Small intestine (tissue), 7 donors: ENCODE measurements around the gene CABP1. TPM values are rescaled to one million over a fixed set of nuclear protein-coding genes. Genes with fewer than 3 reads are reported as not detected.
"Not testable (repeated sequence)": the region's sequence is repeated elsewhere in the genome, so short reads cannot be mapped to it uniquely, and the experiment has no call there.

Experiments used
- DNase-seq, 2 donors: peaks; one replicate each; pipeline versions ENCODE4 v3.0.0 to v3.0.0-alpha.2; 2013
- FAIRE-seq: peaks from 2 replicates; lab custom pipeline; 2012; peaks lifted over from hg19 to GRCh38; lab: Jason Lieb, UNC
- H3K27ac ChIP-seq, 3 donors: one replicate each; pipeline ENCODE4 v1.5.1; 2013; ENCODE audit warnings: low read length in 2 of 3, mild to moderate bottlenecking in 2 of 3, control low read depth in 1 of 3, inconsistent platforms in 1 of 3, low read depth in 1 of 3, moderate library complexity in 1 of 3
- H3K27me3 ChIP-seq, 3 donors: one replicate each; pipeline ENCODE4 v1.6.1; 2013; ENCODE audit warnings: low read length in 3 of 3, inconsistent platforms in 1 of 3; ENCODE audit not compliant: control insufficient read depth in 3 of 3, insufficient read depth in 3 of 3
- H3K36me3 ChIP-seq, 3 donors: one replicate each; pipeline ENCODE4 v1.6.1; 2013; ENCODE audit warnings: low read length in 3 of 3, inconsistent platforms in 1 of 3, low read depth in 1 of 3, mild to moderate bottlenecking in 1 of 3, moderate library complexity in 1 of 3; ENCODE audit not compliant: control insufficient read depth in 3 of 3, insufficient read depth in 2 of 3
- H3K4me1 ChIP-seq, 3 donors: one replicate each; pipeline ENCODE4 v1.6.1; 2013; ENCODE audit warnings: low read length in 2 of 3, inconsistent platforms in 1 of 3, low read depth in 1 of 3, mild to moderate bottlenecking in 1 of 3, moderate library complexity in 1 of 3; ENCODE audit not compliant: control insufficient read depth in 3 of 3, insufficient read depth in 2 of 3
- H3K4me3 ChIP-seq, 3 donors: one replicate each; pipeline ENCODE4 v1.5.1; 2013; ENCODE audit warnings: low read length in 3 of 3, control low read depth in 1 of 3, inconsistent platforms in 1 of 3, low read depth in 1 of 3, mild to moderate bottlenecking in 1 of 3, moderate library complexity in 1 of 3
- H3K9me3 ChIP-seq, 2 donors: one replicate each; pipeline ENCODE4 v1.6.1; 2013; ENCODE audit warnings: low read depth in 1 of 2, low read length in 1 of 2; ENCODE audit not compliant: control insufficient read depth in 2 of 2, insufficient read depth in 1 of 2
- WGBS, 3 donors: extraction: QIAGEN DNeasy Blood & Tissue Kit; methylation state at CpG; one replicate each; pipeline ENCODE4 v1.1.7; 2013; 5-methylcytosine and 5-hydroxymethylcytosine counted together
- polyA plus RNA-seq, 4 donors: library from polyadenylated mRNA; stranded (reverse) in 3 of 4; unstranded in 1 of 4; fragments of 200-250 nt in 3 of 4; fragments of 120-200 nt in 1 of 4; gene quantifications; one replicate each; pipeline versions ENCODE4 v1.2.1 to v1.2.3, GENCODE V29; 2013
- donor health status: healthy with polysubstance abuse.
- donor health status: control.
- donor health status: control.
- donor health status: Bipolar disorder and iron deficiency.
- donor health status: healthy.

Gene CABP1
- polyA plus RNA-seq, 4 donors, result 0.67 to 1.5 (median 0.74) TPM; not detected in 1

DNA sequence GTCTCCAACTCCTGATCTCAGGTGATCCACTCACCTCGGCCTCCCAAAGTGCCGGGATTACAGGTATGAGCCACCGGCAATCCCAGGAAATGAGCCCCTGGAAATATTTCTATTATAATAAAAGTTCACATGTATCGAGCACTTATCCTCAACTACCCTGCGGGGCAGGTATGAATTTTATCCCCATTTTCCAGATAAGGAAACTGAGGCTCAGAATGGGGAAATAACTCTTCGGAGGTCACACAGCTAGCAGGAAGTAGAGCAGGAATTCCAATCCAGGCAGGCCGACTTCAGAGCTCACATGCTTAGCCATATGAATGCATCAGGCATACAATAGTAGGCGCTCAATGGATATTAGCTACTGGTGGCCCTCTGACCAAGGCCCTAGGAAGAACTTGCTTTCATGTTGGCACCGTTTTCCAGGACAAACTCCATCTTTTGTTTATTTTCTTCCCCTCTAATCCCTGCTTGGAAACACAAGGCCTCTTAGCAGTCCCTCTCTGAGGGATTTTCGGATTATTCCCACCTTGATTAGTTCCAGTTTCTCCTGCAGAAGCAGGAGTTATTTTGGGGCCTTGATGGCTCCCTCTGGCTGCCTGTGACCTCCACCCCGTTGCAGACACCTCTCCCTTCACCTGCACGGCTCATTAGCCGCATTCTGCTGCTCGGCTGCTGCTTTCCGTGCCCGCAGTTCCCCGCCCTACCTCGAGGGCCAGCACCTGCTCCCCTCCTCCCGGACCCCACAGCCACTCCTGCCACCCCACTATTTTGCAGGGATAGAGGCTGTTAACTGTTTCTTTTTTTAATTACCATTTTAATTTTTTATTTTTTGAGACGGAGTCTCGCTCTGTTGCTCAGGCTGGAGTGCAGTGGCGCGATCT lies 40.5 kb upstream of the CABP1 start:
- Histone ChIP-seq H3K27ac (no peak overlapping the region), H3K9me3 (no peaks in the 10 kb centered on the region), H3K4me1 (no peaks in the 10 kb centered on the region), H3K36me3 (no peaks in the 10 kb centered on the region), H3K4me3 (no peak overlapping the region), H3K27me3 (peaks cover 0 to 2% (median 0%) of the 10 kb centered on the region in 3 donors)
- 81 to 83% (median 82%) methylated on average over 23 of the region's 23 CpGs for whole genome bisulfite sequencing, 3 donors
- no peak for DNase-seq
- no peak for FAIRE-seq

DNA sequence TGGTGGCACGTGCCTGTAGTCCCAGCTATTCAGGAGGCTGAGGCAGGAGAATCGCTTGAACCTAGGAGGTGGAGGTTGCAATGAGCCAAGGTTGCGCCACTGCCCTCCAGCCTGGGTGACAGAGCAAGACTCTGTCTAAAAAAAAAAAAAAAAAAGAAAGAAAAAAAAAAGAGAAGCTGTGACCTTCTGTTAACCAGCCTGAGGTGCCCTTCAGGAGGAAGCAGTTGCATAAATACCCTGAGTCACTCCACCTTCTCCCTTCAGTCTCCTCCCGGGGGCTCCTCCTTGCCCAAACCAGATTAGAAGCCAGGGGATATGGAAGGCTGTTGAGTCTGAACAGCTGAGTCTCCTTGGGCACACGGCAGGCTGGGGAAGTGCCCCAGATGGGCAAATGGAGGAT lies 38.0 kb upstream of the CABP1 start:
- H3K27me3 ChIP-seq, H3K4me3 ChIP-seq, DNase-seq, H3K27ac ChIP-seq, FAIRE-seq, H3K9me3 ChIP-seq, H3K4me1 ChIP-seq, H3K36me3 ChIP-seq: not testable (repeated sequence)
- 43 to 58% (median 57%) methylated on average over 5 of the region's 5 CpGs for WGBS, 3 donors

DNA sequence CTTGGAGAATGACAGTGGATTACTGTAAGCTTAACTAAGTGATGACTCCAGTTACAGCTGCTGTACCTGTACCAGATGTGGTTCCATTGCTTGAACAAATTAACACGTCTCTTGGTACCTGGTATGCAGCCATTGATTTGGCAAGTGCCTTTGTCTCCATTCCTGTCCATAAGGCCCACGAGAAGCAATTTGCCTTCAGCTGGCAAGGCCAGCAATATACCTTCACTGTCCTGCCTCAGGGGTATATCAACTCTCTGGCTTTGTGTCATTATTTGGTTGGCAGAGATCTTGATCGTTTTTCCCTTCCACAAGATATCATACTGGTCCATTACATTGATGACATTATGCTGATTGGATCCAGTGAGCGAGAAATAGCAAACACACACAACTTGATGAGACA lies 29.9 kb upstream of the CABP1 start:
- DNase-seq (no peak), FAIRE-seq (no peak)
- Histone ChIP-seq H3K9me3 (peaks cover 0 to 5% of the 10 kb centered on the region in 2 donors), H3K36me3 (no peaks in the 10 kb centered on the region), H3K4me1 (no peaks in the 10 kb centered on the region), H3K27ac (no peak overlapping the region), H3K4me3 (no peak overlapping the region), H3K27me3 (peaks cover 0 to 6% (median 0%) of the 10 kb centered on the region in 3 donors)
- 76 to 80% (median 77%) methylated on average over 4 of the region's 4 CpGs for WGBS, 3 donors

DNA sequence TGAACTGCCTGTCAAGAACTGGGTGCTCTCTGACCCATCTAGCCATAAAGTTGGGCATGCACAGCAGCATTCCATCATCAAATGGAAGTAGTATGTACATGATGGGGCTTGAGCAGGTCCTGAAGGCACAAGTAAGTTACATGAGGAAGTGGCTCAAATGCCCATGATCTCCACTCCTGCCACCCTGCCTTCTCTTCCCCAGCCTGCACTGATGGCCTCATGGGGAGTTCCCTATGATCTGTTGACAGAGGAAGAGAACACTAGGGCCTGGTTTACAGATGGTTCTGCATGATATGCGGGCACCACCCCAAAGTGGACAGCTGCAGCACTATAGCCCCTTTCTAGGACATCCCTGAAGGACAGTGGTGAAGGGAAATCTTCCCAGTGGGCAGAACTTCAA lies 28.9 kb upstream of the CABP1 start:
- H3K27ac ChIP-seq, H3K4me1 ChIP-seq, DNase-seq, H3K9me3 ChIP-seq, H3K27me3 ChIP-seq, H3K4me3 ChIP-seq, FAIRE-seq, H3K36me3 ChIP-seq: not testable (repeated sequence)
- WGBS, 3 donors, result 58 to 96% (median 90%) methylated on average over 1 of the region's 1 CpG

- no peak overlapping the region for H3K27ac ChIP-seq
- DNase-seq (no peak), FAIRE-seq (no peak)
- no peaks in the 10 kb centered on the region for H3K9me3 ChIP-seq
- peaks cover 0 to 11% (median 2%) of the 10 kb centered on the region in 3 donors for H3K27me3 ChIP-seq
- no peaks in the 10 kb centered on the region for H3K4me1 ChIP-seq
- H3K4me3 ChIP-seq, result no peak overlapping the region
- no peaks in the 10 kb centered on the region for H3K36me3 ChIP-seq
These were observed 25.6 kb upstream of the CABP1 start for GRCh38 chr12:120614848-120615247.

- H3K4me3 ChIP-seq, FAIRE-seq, H3K27ac ChIP-seq, H3K4me1 ChIP-seq, H3K9me3 ChIP-seq, DNase-seq, H3K27me3 ChIP-seq, H3K36me3 ChIP-seq: not testable (repeated sequence)
- WGBS, 3 donors, result 85 to 86% (median 86%) methylated on average over 3 of the region's 3 CpGs
These were observed 23.2 kb upstream of the CABP1 start for GRCh38 chr12:120617193-120617592.

DNA sequence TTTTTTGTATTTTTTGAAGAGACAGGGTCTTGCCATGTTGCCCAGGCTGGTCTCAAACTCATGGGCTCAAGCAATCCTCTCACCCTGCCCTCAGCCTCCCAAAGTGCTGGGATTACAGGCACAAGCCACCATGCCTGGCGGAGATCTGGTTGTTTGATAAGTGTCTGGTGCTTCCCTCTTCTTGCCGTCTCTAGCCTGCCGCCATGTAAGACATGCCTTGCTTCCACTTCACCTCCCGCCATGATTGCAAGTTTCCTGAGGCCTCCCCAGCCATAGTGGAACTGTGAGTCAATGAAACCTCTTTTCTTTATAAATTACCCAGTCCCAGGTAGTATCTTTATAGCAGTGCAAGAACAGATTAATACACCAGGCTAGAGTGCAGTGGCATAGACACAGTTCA lies 22.7 kb upstream of the CABP1 start:
- not testable (repeated sequence) for FAIRE-seq, H3K4me3 ChIP-seq, H3K4me1 ChIP-seq, H3K36me3 ChIP-seq, DNase-seq, H3K27me3 ChIP-seq, H3K9me3 ChIP-seq, H3K27ac ChIP-seq
- WGBS, 3 donors, result 94 to 100% (median 97%) methylated on average over 4 of the region's 4 CpGs

DNA sequence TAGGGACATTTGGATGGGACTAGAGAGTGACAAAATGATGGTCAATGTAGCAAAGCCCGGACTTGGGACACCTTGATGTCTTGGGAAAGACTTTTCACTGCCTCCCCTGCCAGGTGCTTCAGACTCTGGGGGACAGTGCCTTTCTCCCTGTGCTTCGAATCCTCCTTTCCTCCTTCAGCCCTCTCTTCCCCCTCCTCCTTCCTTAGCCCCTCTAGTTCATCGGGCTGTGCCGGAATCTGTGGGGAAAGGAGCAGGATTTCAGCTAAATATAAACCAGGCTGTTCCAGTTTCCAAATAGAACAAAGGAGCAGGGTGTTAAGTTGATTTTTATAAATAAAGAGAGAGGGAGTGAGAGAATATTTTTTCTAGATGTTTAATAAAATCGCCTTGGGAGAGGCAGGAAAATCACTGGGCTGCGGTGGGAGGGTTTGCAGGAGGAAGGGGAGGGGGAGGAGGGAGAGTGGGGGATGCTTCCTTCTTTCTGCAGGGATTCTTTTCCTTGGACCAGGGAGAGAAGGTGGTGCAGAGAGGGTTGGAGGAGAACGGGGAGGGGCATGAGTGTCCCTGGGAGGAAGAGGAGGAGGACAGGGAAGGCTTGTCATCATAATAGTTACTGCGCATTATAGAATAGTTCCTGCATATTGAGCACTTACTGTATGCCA lies 21.3 kb upstream of the CABP1 start:
- DNase-seq (no peak), FAIRE-seq (no peak)
- no peaks in the 10 kb centered on the region for H3K9me3 ChIP-seq
- 37 to 60% (median 52%) methylated on average over 8 of the region's 8 CpGs for WGBS, 3 donors
- H3K27me3 ChIP-seq, result peaks cover 0 to 7% (median 2%) of the 10 kb centered on the region in 3 donors
- H3K27ac ChIP-seq, result no peak overlapping the region
- H3K4me3 ChIP-seq, result no peak overlapping the region
- H3K36me3 ChIP-seq, result no peaks in the 10 kb centered on the region
- H3K4me1 ChIP-seq, result no peaks in the 10 kb centered on the region
